ENCODE measurements around the gene CDC42BPA.

Gene CDC42BPA

GRCh38 chr1:226991920-226992319 lies 326.4 kb downstream of the CDC42BPA start:
- no peaks in the 10 kb centered on the region for H3K9me3 ChIP-seq
- H3K36me3 ChIP-seq: peaks cover 4% of the 10 kb centered on the region
- H3K4me1 ChIP-seq (ENCODE audit: control insufficient read depth in 1 of 2, insufficient read depth in 1 of 2, low read depth in 1 of 2, low read length in 1 of 2): peaks cover 20% of the 10 kb centered on the region in 2 experiments
- H3K27me3 ChIP-seq: no peaks in the 10 kb centered on the region
- H3K27ac ChIP-seq: no peak overlapping the region
- H3K4me3 ChIP-seq (ENCODE audit: low read depth in 1 of 2, low read length in 1 of 2): no peak overlapping the region
- no peak for TF ChIP-seq CTCF (IDR thresholded peaks at IDR 0.05)

- H3K36me3 ChIP-seq: peaks cover 21% of the 10 kb centered on the region
- H3K27ac ChIP-seq: peak overlapping the region; percentile 88
Measured at GRCh38 chr1:226990133-226990716, 328.1 kb downstream of the CDC42BPA start.

GRCh38 chr1:226989085-226989920 lies 329.0 kb downstream of the CDC42BPA start:
- Histone ChIP-seq H3K36me3 (peaks cover 30% of the 10 kb centered on the region), H3K4me3 (ENCODE audit: low read depth in 1 of 2, low read length in 1 of 2) (peak overlapping the region; percentile 29 to 40), H3K27me3 (no peaks in the 10 kb centered on the region), H3K27ac (peak overlapping the region; percentile 88), H3K4me1 (ENCODE audit: control insufficient read depth in 1 of 2, insufficient read depth in 1 of 2, low read depth in 1 of 2, low read length in 1 of 2) (peaks cover 20% of the 10 kb centered on the region in 2 experiments), H3K9me3 (no peaks in the 10 kb centered on the region)
- no peak for TF ChIP-seq CTCF (IDR thresholded peaks at IDR 0.05)

More at GRCh38 chr1:226990133-226990716, 328.1 kb downstream of the CDC42BPA start:
- no peak for TF ChIP-seq CTCF (IDR thresholded peaks at IDR 0.05)
- H3K27me3 ChIP-seq: no peaks in the 10 kb centered on the region
- no peaks in the 10 kb centered on the region for H3K9me3 ChIP-seq
- H3K4me3 ChIP-seq (ENCODE audit: low read depth in 1 of 2, low read length in 1 of 2): peak overlapping the region in 1 of 2 experiments; percentile 40
- H3K4me1 ChIP-seq (ENCODE audit: control insufficient read depth in 1 of 2, insufficient read depth in 1 of 2, low read depth in 1 of 2, low read length in 1 of 2): peaks cover 20% of the 10 kb centered on the region in 2 experiments

GRCh38 chr1:226988334-226988666 lies 330.0 kb downstream of the CDC42BPA start:
- no peak for TF ChIP-seq CTCF (IDR thresholded peaks at IDR 0.05)
- H3K27ac ChIP-seq: peak overlapping the region; percentile 88
- H3K4me1 ChIP-seq (ENCODE audit: control insufficient read depth in 1 of 2, insufficient read depth in 1 of 2, low read depth in 1 of 2, low read length in 1 of 2): peaks cover 20% of the 10 kb centered on the region in 2 experiments
- H3K9me3 ChIP-seq: no peaks in the 10 kb centered on the region
- H3K27me3 ChIP-seq: no peaks in the 10 kb centered on the region
- peaks cover 40% of the 10 kb centered on the region for H3K36me3 ChIP-seq
- no peak overlapping the region for H3K4me3 ChIP-seq (ENCODE audit: low read depth in 1 of 2, low read length in 1 of 2)

- Histone ChIP-seq H3K27ac (peak overlapping the region; percentile 88), H3K4me1 (ENCODE audit: control insufficient read depth in 1 of 2, insufficient read depth in 1 of 2, low read depth in 1 of 2, low read length in 1 of 2) (peaks cover 20% of the 10 kb centered on the region in 2 experiments), H3K36me3 (peaks cover 45% of the 10 kb centered on the region), H3K4me3 (ENCODE audit: low read depth in 1 of 2, low read length in 1 of 2) (no peak overlapping the region), H3K27me3 (no peaks in the 10 kb centered on the region), H3K9me3 (no peaks in the 10 kb centered on the region)
- TF ChIP-seq CTCF (IDR thresholded peaks at IDR 0.05): no peak
Measured at GRCh38 chr1:226987623-226988333, 330.5 kb downstream of the CDC42BPA start.
